ENCODE data around the gene CDC42SE1.

GRCh38 chr1:151098126-151098525 lies 38.7 kb upstream of the CDC42SE1 start:
- no peak for TF ChIP-seq CTCF (IDR thresholded peaks at IDR 0.05; ENCODE audit: low read depth, low read length, poor library complexity, severe bottlenecking)
- no peak for TF ChIP-seq EZH2phosphoT487 (IDR thresholded peaks at IDR 0.05; ENCODE audit: borderline replicate concordance, low read length)

Data from DOHH2 (cell line).